K562 (cell line): ENCODE results near the gene HCFC1R1. TPM values are rescaled to one million over a fixed set of nuclear protein-coding genes. Genes with fewer than 3 reads are reported as not detected.

Experiments used
- GTF3C2 ChIP-seq: IDR thresholded peaks from 3 replicates; pipeline ENCODE4 v1.6.1; 2011; ENCODE audit warnings: borderline replicate concordance, mild to moderate bottlenecking, moderate library complexity; ENCODE audit not compliant: insufficient read length; ENCODE audit errors: extremely low read depth
- NFE2L1 ChIP-seq: fragments of 450-650 bp; IDR thresholded peaks from 2 replicates; pipeline ENCODE4 v1.6.1; 2016; ENCODE audit warnings: missing genetic modification characterization, low read depth, mild to moderate bottlenecking, missing compliant biosample characterization, moderate library complexity, borderline replicate concordance
- NRF1 ChIP-seq, 2 experiments: fragments of 450-650 bp; IDR thresholded peaks in 1 of 2; conservative IDR thresholded peaks in 1 of 2; 2 replicates each; pipeline ENCODE4 v1.6.1; 2014; ENCODE audit warnings: mild to moderate bottlenecking in 2 of 2
- RAD51 ChIP-seq: fragments of 450-650 bp; IDR thresholded peaks from 2 replicates; pipeline ENCODE4 v1.7.1; 2016; ENCODE audit warnings: low read depth, mild to moderate bottlenecking, borderline replicate concordance
- TCFL5 ChIP-seq: fragments of 250-450 bp; sonication (Bioruptor Pico); conservative IDR thresholded peaks from 2 replicates; pipeline ENCODE4 v1.6.1; 2021; ENCODE audit warnings: mild to moderate bottlenecking, moderate library complexity, matching md5 sums
- USF2 ChIP-seq: sonication (generic); formaldehyde crosslinking; IDR thresholded peaks from 2 replicates; pipeline ENCODE4 v1.5.0; 2020; ENCODE audit warnings: missing genetic modification reagents
- ZBTB17 ChIP-seq: fragments of 450-650 bp; formaldehyde crosslinking; IDR thresholded peaks from 2 replicates; pipeline ENCODE4 v1.4.0; 2020; ENCODE audit warnings: mild to moderate bottlenecking
- ZNF263 ChIP-seq: sonication (generic); formaldehyde crosslinking; IDR thresholded peaks from 2 replicates; pipeline ENCODE4 v1.8.0; 2022; ENCODE audit warnings: mild to moderate bottlenecking, missing genetic modification reagents, borderline replicate concordance
- ZNF584 ChIP-seq: fragments of 200-800 bp; sonication (Bioruptor generic); IDR thresholded peaks from 2 replicates; pipeline ENCODE4 v1.6.1; 2016; ENCODE audit warnings: low read depth, mild to moderate bottlenecking, missing genetic modification characterization, missing compliant biosample characterization
- polyA plus RNA-seq, 8 experiments: library from polyadenylated mRNA; depleted of rRNA in 4 of 8; stranded (reverse) in 5 of 8; unstranded in 3 of 8; fragments of >200 nt; fragmentation: Nextera tagmentation in 2 of 8; fragmentation: Illumina TruSeq in 1 of 8; extraction: Ambion mirVana in 2 of 8; extraction: Trizol in 1 of 8; gene quantifications; 2 replicates each; pipeline versions ENCODE4 v1.2.1 to v1.2.3, GENCODE V29; 2011 to 2014; ENCODE audit warnings: inconsistent platforms in 1 of 8, missing spikeins in 1 of 8
- total RNA-seq, 7 experiments: library from RNA; depleted of rRNA in 6 of 7; stranded (reverse); fragments of >200 nt in 6 of 7; fragmentation: Illumina TruSeq in 2 of 7; extraction: Trizol in 2 of 7; gene quantifications; 2 replicates each; pipeline versions ENCODE4 v1.2.1 to v1.2.3, GENCODE V29; 2011 to 2021; ENCODE audit warnings: low replicate concordance in 1 of 7

HCFC1R1 gene
- total and polyA plus RNA-seq, 9 of the 15 experiments (the other 6 are each of a cell fraction or from before 2014, with no cell fraction given), result 2.2 to 29.0 (median 11.2) TPM

GRCh38 chr16:3004781-3005284 is 18.9 kb downstream of the HCFC1R1 start (continued):
- TF ChIP-seq GTF3C2 (no peak), ZNF263 (CRISPR knock-in tag) (no peak), ZBTB17 (CRISPR knock-in tag) (no peak), NFE2L1 (tag) (no peak), TCFL5 (CRISPR knock-in tag) (no peak), USF2 (CRISPR knock-in tag) (peak; percentile 64), ZNF584 (CRISPR knock-in tag) (no peak), NRF1 (conservative IDR thresholded peaks at IDR 0.05 in 1 of 2, IDR thresholded peaks at IDR 0.05 in 1 of 2) (no peak), RAD51 (peak; percentile 53; the same call in 1 of the 2 replicates)
